Lung (tissue), 12 donors: ENCODE results near the gene SIK3. TPM values are rescaled to one million over a fixed set of nuclear protein-coding genes. Genes with fewer than 3 reads are reported as not detected.

ENCODE experiments used
- ATAC-seq: fragments of 200-7000 bp; cut with Tn5 transposase; one replicate; pipeline ENCODE4 v1.9.1; 2020; ENCODE audit warnings: moderate number of reproducible peaks; ENCODE audit not compliant: insufficient read depth, low FRiP score
- DNase-seq, 3 donors: peaks; one replicate each; pipeline ENCODE4 v3.0.0-alpha.2; 2013 to 2017
- H3K27ac ChIP-seq, 2 donors: one replicate each; pipeline ENCODE4 v1.5.1; 2013; ENCODE audit warnings: mild to moderate bottlenecking in 2 of 2, moderate library complexity in 2 of 2, control low read depth in 1 of 2, inconsistent platforms in 1 of 2, low read depth in 1 of 2, low read length in 1 of 2
- H3K27me3 ChIP-seq, 3 donors: one replicate each; pipeline ENCODE4 v1.5.1; 2013; ENCODE audit warnings: low read length in 2 of 3; ENCODE audit not compliant: control insufficient read depth in 3 of 3, insufficient read depth in 3 of 3
- H3K36me3 ChIP-seq, 4 donors: one replicate each; pipeline ENCODE4 v1.5.1; 2013; ENCODE audit warnings: low read length in 4 of 4, mild to moderate bottlenecking in 1 of 4, moderate library complexity in 1 of 4; ENCODE audit not compliant: control insufficient read depth in 4 of 4, insufficient read depth in 4 of 4
- H3K4me1 ChIP-seq, 5 donors: one replicate each; pipeline ENCODE4 v1.5.1; 2013; ENCODE audit warnings: low read length in 5 of 5, mild to moderate bottlenecking in 2 of 5, moderate library complexity in 1 of 5; ENCODE audit not compliant: control insufficient read depth in 5 of 5, insufficient read depth in 5 of 5
- H3K4me3 ChIP-seq: one replicate; pipeline ENCODE4 v1.5.1; 2013; ENCODE audit warnings: mild to moderate bottlenecking, control low read depth, moderate library complexity
- H3K9ac ChIP-seq, 2 donors: one replicate each; pipeline ENCODE4 v1.5.1; 2013; ENCODE audit warnings: low read length in 2 of 2, control low read depth in 1 of 2; ENCODE audit not compliant: insufficient read depth in 1 of 2
- H3K9me3 ChIP-seq, 4 donors: one replicate each; pipeline ENCODE4 v1.5.1; 2013; ENCODE audit warnings: low read length in 3 of 4, mild to moderate bottlenecking in 1 of 4, moderate library complexity in 1 of 4; ENCODE audit not compliant: control insufficient read depth in 4 of 4, insufficient read depth in 3 of 4
- CTCF ChIP-seq: IDR thresholded peaks from 2 replicates; pipeline ENCODE4 v1.5.1; 2012; ENCODE audit warnings: mild to moderate bottlenecking; ENCODE audit errors: control extremely low read depth, extremely low read depth
- WGBS, 2 donors: extraction: QIAGEN DNeasy Blood & Tissue Kit; methylation state at CpG; one replicate each; pipeline ENCODE4 v1.1.7; 2013; 5-methylcytosine and 5-hydroxymethylcytosine counted together
- polyA plus RNA-seq, 2 donors: library from polyadenylated mRNA; stranded (reverse); fragments of 200-250 nt; gene quantifications; one replicate each; pipeline ENCODE4 v1.2.1, GENCODE V29; 2013
- total RNA-seq, 2 donors: library from RNA; depleted of rRNA in 1 of 2; stranded (reverse); fragments of >200 nt in 1 of 2; gene quantifications; one replicate each; pipeline ENCODE4 v1.2.1, GENCODE V29; 2014 to 2021
- donor health status: control.
- donor health status: control.
- donor health status: Bipolar disorder and iron deficiency.
- donor health status: healthy.
- donor health status: DM: yes; HTN: yes; CAD: no.

SIK3 gene
- total and polyA plus RNA-seq, 4 donors, result 9.0 to 43.4 (median 29.6) TPM

GRCh38 chr11:116984186-116984585 lies 114.0 kb downstream of the SIK3 start:
- Histone ChIP-seq H3K9ac (no peak overlapping the region), H3K27ac (no peak overlapping the region), H3K36me3 (peaks cover 0 to 2% (median 0%) of the 10 kb centered on the region in 4 donors), H3K27me3 (no peaks in the 10 kb centered on the region), H3K4me1 (peaks cover 2 to 25% (median 8%) of the 10 kb centered on the region in 5 donors), H3K9me3 (no peaks in the 10 kb centered on the region), H3K4me3 (no peak overlapping the region)
- 62 to 75% methylated on average over 4 of the region's 4 CpGs for WGBS, 2 donors
- ATAC-seq, result no peak
- no peak for TF ChIP-seq CTCF
- no peak for DNase-seq

- no peak overlapping the region for H3K9ac ChIP-seq
- peaks cover 0 to 18% (median 3%) of the 10 kb centered on the region in 5 donors for H3K4me1 ChIP-seq
- 44 to 74% methylated on average over 4 of the region's 4 CpGs for WGBS, 2 donors
- H3K9me3 ChIP-seq, result no peaks in the 10 kb centered on the region
- DNase-seq, result no peak
- H3K27me3 ChIP-seq, result no peaks in the 10 kb centered on the region
- ATAC-seq, result no peak
- TF ChIP-seq CTCF, result no peak
- H3K36me3 ChIP-seq, result peaks cover 0 to 2% (median 0%) of the 10 kb centered on the region in 4 donors
- no peak overlapping the region for H3K4me3 ChIP-seq
- no peak overlapping the region for H3K27ac ChIP-seq
Observed at GRCh38 chr11:116981266-116981885, 116.9 kb downstream of the SIK3 start.

- no peak for TF ChIP-seq CTCF
- Histone ChIP-seq H3K27ac (no peak overlapping the region), H3K9me3 (no peaks in the 10 kb centered on the region), H3K36me3 (peaks cover 0 to 2% (median 0%) of the 10 kb centered on the region in 4 donors), H3K4me1 (peaks cover 0 to 12% (median 3%) of the 10 kb centered on the region in 5 donors), H3K27me3 (no peaks in the 10 kb centered on the region), H3K9ac (no peak overlapping the region), H3K4me3 (no peak overlapping the region)
- DNase-seq (no peak), ATAC-seq (no peak)
- WGBS, 2 donors, result 47 to 74% methylated on average over 7 of the region's 7 CpGs
Observed at GRCh38 chr11:116980136-116980793, 118.0 kb downstream of the SIK3 start.
